ENCODE data around the gene NEXN.
A peak's percentile ranks its signal among the peaks of the same experiment; 100 is the strongest.
"Not testable (repeated sequence)": the region's sequence is repeated elsewhere in the genome, so short reads cannot be mapped to it uniquely, and the experiment has no call there.

Gene NEXN

DNA sequence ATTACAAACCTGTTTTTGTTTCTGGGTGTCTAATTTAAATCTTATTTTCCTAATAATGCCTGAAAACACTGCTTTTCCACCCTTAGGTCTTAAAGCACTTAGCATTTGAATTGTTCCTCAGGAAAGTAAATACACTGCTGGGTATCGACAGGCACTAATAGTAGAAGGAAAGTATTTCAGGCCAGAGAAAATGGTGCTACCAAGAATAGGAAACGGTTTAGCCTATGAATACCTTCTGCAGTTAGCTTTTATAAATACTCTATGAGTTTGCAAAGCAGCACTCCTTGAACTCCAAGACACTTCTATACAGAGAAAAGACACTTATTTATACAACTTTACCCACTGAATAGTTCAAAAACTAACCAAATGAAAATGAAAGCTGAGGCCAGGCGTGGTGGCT is 83.7 kb downstream of the NEXN start:
- no peak for DNase-seq

DNA sequence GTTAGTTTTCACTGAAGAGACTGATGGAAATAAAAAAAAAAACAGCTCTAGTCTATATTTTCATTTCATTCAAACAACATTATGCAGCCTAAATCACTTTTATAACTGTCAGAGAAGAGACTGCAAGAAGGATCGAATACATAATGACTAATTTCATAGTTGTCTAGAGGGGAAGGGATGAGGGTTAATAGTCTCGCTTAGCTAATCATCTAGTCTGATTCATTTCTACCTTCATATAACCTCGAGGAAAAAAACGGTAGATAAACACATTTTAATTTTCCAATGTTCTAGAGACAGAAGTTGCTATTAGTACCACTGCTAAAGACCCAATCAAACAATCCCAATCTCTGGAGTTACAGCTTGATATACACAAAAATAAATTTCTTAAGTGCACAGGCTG is 87.0 kb downstream of the NEXN start:
- DNase-seq, result no peak

DNA sequence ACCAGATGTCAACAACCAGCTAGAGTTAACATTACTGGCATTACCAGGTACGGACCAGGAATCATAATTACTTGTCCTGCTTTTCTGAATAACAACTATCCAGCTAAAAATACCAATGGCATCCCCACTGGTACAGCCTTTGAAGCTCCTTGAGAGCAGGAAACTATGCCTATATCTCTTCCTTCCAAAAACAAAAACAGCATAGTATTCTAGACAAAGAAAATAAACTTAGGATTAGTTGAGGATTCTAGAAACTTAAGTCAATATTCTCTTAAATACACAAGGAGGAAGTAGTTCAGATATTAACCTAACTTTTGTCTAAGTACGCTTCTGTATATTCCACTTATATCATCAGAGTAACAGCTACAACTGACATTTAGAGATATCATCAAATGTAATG is 87.5 kb downstream of the NEXN start:
- DNase-seq, result no peak

DNA sequence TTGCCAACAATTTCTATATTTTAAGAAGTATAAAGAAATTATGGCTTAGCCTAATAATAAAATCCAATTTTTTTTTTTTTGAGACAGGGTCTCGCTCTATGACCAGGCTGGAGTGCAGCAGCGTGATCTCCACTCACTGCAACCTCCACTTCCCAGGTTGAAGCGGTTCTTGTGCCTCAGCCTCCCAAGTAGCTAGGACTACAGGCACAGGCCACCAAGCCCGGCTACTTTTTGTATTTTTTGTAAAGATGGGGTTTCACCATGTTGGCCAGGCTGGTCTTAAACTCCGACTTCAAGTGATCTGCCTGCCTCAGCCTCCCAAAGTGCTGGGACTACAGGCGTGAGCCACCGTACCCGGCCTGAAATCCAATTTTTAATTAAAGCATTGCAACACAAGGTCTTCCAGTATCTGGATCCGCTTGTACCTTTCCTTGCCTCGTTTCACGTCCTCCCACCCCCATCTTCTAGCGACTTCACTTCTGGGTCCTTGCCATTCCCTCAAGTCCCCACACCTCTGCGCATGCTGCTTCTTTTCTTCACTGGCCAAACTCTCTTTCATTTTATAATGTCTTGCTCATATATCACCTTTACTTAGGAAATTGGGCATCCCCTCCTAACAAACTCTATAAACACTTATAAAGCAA is 88.1 kb downstream of the NEXN start:
- no peak for DNase-seq

DNA sequence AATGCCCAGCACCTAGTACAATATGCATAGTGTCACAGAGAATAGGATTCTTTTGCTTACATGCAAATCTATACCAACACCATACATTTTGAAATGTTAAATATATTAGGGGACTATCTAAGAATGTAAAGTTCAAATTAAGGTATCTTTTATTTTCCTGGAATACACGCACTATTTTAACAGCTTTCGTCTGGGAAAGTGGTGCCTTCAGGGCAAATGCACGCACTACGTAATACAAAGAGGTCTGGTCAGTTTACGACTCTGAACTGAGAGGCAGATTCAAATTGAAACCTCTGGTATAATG is 89.5 kb downstream of the NEXN start:
- DNase-seq, result no peak

DNA sequence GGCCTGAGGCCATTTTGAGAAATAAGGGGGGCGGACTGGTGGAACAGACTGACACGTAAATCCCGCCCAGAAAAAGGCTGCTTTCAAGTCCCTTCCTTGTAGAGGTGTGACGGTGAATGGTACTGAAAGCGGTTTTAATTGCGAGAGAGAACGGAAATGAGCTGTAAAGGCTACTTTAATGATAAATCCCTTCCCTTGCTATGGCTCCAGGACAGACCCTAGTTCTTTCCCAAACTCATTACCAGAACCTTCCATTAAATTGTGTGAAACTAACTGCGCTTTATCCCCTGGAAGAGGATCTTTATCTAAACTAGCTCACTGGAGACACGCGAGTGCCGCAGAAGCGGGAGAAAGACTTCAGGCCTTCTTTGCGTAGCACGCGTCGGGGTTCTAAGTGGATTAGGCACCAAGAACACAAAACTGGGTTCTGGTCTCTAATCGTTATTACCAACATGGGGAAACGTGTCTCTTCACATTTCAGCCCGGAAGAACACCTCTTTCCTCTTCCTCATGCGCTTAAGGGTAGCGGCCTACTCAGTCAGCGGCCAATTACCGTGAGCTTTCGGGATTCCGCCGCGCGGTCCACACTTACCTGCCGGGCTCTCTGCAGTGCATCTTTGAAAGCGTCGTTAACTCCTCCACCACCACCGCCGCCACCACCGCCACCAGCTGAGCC is 90.0 kb downstream of the NEXN start:
- DNase-seq, result peak; percentile 82

DNA sequence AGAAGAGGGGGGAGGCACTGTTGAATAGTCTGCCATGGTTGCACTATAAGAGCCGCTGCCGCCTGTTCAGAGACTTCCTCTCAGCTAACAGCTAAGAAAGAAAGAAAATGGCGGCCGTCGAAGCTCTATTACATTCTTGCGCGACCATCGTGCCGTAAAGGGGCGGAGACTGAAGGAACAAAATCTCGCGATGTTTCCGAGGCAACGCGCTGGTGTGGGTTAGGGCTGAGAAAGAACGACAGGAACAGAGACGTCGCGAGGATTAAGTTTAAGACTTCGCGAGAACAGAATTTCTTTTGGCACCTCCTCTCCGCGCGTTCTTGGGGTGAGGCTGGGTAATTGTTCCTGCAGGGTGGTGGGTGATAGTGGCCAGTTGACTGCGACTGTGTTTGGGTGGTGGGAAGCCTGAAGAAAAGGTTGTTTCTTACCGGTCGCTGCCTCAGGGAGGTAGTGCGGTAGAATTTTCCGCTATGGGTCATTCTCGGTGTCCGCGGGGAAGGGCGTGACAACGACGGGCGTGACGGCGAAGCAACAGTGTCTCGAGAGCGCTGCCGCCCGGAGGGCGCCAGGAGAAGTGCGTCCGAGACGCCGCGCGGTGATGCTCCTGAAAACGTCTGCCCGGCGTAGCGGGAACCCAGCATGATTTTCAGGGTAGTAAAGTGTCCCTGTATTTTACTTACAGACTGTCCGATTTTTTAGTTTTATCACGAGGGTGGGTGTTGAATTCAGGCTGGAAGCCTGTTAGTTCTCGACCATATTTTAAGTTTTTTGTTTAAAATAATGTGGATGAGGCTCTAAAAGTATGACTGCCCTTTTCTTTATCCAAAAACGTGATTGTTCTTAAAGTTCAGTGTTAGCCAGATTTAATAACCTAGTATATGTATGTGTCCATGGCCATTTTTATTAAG is 90.8 kb downstream of the NEXN start, which contains the start of gene FUBP1:
TSS of gene FUBP1 (minus strand) at position 104 of the 908 bp plus-strand sequence. CDS start at position 36, 68 bp downstream.
- DNase-seq, result peak; percentile 99

DNA sequence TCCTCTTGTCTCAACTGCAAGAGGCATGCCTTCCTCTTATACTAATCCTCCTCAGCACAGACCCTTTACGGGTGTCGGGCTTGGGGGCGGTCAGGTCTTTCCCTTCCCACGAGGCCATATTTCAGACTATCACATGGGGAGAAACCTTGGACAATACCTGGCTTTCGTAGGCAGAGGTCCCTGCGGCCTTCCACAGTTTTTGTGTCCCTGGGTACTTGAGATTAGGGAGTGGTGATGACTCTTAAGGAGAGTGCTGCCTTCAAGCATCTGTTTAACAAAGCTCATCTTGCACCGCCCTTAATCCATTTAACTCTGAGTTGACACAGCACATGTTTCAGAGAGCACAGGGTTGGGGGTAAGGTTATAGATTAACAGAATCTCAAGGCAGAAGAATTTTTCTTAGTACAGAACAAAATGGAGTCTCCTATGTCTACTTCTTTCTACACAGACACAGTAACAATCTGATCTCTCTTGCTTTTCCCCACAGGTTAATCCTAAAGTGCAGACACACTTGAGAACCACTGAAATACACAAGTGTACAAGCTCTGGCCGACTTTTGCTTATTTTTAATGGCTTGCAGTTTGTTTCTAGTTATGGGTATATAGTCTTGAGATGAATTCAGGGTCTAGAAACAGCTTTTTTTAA is 95.0 kb downstream of the NEXN start:
- not testable (repeated sequence) for DNase-seq

DNA sequence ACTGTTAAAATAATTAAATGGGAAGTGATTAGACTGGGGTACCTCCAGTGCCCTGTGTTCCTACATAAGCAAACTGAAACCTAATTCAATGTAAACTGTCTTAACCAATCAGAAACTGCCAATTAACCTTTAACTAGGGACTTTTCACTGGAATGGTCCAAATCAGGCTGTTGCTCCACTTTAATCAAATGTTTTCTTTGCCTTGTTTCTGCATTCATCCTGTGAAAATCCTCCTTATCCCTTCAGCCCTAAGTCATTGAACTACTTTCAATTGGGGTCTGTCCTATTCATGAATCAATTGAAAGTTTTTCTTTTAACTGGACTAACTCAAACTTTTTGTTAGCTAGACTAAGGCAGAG is 95.6 kb downstream of the NEXN start:
- DNase-seq, result no peak

DNA sequence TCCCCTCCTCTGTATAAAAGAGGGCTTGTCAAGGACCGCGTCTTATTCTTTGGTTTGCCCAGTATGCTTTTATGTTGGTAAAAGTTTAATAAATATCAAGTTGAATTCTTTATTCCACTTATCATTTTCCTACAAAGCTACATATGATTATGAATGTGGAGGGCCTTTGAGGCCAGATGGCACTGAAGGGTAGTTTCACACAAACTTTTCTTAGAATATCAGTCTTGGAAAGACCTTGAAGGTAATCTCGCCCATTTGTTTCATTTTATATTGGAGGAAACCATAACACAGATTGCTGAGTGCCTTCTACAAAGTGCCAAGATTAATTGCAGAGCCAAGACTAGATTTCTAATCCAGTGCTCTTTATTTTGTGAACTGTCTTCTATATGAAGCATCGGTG is 96.2 kb downstream of the NEXN start:
- DNase-seq, result no peak

DNA sequence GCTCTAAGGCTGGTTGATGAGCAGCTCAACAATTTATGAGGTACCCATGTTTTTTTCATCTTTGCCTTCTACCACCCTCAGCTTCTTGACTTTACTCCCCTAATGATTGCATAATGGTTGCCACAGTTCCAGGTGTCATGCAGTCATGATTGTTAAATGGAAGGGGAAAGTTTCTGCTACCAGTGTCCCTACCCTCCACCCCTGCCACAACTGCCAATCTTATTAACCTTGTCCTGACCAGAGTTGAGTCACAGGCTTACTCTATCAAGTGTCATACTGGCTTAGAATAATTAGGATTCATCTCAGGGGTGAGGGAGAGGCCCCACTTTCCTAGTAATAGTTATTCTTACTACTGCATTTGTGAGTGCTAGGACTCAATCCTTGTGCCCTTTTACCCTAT is 98.4 kb downstream of the NEXN start:
- no peak for DNase-seq

DNA sequence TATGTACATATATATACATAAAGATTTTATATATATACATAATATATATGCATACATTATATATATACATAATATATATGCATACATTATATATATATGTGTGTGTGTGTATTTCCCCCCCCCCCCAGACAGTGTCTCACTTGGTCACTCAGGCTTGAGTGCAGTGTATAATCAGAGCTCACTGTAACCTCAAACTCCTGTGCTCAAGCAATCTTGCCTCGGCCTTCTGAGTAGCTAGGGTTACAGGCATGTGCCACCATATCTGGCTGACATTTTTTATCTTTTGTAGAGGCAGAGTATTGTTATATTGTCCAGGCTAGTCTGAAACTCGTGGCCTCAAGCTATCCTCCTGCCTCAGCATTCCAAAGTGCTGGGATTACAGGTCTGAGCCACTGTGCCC is 99.5 kb downstream of the NEXN start:
- no peak for DNase-seq

DNA sequence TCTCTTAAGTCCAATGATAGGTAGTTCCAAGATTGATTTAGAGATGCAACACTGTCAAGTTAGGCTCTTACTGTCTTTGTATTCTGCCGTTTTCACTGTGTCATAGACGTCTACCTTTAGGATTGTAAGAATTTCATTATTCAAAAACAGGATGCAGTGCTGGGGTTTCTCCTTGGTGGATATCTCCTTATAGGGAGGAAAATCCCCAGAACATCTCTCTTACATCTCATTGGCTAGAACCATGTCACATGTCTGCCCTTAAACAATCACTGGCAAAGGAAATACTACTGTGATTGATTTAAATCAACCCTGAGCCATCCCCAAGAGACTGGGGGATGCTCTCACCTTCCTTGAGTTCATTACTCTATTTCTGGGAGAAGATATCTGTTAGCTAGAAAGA is 101.3 kb downstream of the NEXN start:
- no peak for DNase-seq

DNA sequence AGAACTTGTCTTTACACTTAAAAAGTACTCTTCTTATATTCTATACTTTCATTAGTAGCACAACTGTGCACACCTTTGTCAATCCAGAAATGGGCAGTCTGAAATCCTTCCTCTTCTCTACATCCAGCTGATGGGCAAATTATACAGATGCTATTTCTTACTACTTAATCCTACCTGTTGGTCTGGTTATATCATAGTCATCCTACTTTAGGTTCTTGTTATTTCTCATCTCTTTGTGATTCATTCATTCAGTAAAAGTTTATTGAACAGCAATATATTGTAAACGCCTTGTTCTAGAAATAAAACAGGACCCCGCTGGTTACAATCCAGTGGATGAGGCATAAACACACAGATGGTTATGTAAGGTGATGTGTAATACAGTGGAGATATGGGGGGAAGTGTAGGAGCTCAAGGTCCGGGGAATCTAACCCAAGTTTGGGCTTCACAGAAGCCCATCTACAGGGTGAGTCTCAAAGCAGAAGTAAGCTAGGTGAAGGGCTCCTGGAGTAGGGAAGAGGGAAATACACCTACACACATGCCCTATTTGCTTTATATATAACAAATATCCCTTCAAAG is 102.3 kb downstream of the NEXN start:
- DNase-seq, result no peak

DNA sequence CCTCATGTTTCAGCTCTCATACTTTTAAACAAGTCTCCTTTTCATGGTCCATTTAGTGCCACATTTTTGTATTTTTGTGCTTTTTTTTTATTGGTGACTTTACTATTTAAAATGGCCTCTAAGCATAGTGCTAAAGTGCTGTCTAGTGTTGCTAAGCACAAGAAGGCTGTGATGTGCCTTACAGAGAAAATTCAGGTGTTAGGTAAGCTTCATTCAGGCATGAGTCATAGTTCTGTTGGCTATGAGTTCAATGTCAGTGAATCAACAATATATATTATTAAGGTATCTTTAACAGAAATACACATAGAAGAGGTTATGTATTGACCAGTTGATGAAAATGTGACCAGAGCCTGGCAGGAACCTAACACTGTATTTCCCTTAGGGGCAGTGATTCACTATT is 103.2 kb downstream of the NEXN start:
- DNase-seq, result no peak
